CD4-positive, alpha-beta T cell treated with Interleukin-4 for 4 hours (primary cell): ENCODE results near the gene ERICH2.

Experiments
- DNase-seq: peaks from one replicate; pipeline ENCODE4 v3.0.0-alpha.2; 2020

ERICH2 gene

DNA sequence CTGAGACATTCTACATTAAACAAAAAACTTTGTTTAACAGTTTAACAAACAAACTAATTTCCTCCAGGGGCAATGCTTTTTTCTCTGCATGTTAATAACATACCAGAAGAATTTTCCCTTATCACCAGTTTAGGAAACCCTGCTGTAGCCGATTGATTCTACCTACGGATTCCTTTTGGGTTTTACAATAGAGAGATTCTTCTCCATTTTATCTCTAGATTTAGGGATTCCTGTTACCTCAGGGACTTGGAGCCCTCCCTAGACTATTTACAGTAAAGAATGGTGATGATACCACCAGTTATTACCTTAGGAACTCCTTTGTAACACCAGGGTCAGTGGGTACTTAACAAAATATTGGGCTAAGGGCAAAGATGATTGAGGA, 5.3 kb upstream of the ERICH2 start:
- DNase-seq: no peak

DNA sequence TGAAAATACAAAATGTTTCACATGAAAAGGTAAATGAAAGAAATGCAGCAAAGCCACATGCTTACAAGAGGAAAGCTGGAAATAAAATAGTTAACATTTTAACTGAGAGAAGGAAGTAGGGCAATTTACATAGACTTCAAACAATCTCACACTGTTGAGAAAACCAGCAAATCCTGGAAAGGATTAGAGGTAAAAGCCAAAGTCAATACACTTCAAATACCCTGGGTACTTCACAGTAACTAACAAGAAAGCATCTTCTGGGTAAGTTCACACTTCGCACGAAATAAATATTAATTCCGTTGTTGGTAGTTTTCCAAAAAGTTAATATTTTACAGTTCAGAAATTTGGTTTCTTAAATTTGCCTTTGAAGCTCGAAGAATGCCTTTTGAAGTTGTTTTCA, 3.5 kb upstream of the ERICH2 start:
- DNase-seq: no peak

DNA sequence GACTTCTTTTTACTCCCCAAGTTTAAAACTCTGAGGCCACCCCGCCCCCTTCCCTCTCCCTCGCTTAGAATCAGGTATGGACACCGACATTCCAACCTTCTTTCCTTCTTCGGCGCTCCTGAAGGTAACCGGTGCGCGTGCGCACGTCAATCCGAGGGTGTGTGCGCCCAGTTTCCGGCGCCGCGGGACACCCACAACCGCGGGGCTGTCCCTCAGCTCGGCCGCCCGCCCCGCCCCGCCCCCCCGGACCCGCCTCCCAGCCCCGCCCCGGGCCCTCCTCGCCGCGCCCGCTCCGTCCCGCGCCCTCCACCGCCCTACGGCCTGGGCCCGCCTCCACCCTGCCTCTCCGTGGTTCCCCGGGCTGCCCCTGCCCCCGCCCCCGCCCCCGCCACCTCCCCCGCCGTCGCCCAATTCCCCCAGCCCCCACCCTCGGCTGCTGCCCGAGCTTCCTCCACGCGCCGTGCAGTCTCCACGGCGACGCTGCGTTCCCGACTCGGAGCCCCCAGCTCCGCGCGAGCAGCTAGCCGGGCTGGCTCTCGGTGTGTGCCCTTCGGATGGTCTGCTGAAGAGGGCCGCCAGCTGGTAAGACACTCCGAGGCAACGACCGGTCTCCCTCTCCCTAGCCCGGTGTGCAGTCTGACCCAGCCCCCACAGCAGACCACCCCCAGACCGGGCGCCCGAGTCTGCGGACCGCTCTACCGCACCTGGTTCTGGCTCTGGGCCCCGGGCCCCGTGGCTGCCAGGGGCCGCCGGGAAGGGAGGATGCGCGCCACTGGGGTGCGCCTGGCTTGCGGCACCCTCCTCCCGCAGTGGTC, 635 bp downstream of the ERICH2 start:
- peak; percentile 65 for DNase-seq

DNA sequence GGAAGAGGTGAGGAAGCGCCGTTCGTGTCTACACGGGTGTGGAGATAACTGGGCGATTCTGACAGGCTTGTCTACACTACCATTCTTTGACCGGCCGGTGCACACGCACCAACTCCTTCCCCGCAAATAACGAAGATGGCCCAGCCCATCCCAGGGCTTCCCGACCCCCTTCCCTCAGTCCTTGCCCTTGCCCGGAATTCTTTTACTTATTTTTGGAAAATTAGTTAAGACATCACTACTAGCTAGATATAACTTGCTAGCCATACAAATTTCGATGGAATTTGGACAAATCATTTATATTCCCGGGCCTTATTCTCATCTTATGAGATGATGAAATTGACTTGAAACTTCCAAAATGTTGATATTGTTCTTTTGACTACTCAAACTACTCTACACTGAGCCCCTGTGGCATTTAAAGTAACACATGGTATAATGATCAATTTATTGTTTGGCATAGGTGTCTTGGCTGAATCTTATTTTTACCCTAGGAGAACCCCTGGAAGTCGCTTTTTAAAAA, 1.3 kb downstream of the ERICH2 start:
- DNase-seq: no peak

DNA sequence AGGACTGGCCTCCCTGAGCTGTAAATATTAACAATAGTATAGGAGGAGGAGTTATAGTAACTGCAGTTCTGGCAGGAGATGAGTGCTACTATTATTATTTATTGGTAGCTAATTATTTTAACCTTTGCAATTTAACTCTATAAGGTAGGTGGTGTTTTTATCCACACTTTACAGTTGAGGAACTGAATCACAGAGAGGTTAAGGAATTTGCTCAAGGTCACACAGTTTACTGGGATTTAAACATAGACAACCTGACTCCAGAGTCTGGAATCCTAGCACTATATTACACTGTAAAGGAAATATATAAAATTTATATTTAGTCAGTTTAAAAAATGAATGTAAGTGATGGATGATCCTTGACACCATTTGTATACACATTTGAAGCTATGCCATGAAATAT, 2.1 kb downstream of the ERICH2 start:
- no peak for DNase-seq

DNA sequence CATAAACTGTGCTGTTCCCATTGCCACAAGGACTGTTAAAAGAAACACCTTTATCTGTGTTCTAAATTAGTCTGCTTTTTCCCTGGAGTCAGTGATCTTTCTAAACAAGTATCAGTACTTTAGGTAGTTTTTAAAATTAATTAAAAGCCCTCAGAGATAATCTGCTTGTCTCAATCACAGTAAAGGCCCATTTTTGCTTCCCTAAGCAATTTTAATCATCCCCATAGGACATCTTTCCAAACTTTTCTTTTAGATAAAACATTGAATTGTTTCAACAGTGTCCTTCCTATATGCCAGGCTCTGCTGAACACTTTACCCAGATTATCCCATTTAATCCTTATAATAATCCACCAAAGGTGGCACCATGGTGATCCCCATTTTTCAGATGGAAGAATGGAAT, 3.9 kb downstream of the ERICH2 start:
- no peak for DNase-seq

DNA sequence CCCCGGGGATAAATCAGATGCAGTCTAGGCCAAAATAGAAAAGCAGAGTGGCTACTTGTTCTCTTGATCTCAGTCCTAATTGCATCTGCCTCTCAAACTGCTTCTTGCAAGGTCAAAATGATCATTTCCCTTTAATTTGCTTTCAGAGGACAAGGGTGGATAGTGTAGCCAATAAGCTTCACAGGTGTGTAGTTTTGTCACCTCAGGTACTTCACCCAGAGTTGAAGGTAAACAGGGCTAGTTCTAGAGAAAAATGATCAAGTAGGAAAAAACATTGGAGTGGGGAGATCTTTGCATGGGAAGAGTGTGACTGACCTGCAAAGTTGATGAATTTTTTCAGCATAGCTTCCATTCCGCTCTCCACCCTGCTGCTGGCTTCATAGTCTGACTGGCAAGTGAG, 8.7 kb downstream of the ERICH2 start:
- DNase-seq: no peak

DNA sequence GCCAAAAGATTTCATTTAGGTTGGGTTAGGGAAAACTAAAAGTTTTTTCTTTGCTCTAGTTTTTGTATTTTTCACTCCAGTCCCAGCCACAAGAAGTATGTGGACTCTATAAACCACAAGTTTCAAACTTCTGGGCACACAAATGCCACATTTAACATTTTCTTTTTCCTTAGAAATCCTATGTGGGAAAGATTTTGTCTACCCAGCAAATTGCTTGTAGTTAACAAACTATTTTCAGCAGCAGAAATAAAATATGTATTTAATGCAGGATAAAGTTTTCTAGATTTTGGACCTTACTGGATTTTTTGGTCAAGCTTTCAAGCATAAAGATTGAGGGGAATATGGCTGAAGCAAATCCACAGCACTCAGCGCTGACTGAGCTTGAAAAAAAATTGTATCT, 9.1 kb downstream of the ERICH2 start:
- no peak for DNase-seq

DNA sequence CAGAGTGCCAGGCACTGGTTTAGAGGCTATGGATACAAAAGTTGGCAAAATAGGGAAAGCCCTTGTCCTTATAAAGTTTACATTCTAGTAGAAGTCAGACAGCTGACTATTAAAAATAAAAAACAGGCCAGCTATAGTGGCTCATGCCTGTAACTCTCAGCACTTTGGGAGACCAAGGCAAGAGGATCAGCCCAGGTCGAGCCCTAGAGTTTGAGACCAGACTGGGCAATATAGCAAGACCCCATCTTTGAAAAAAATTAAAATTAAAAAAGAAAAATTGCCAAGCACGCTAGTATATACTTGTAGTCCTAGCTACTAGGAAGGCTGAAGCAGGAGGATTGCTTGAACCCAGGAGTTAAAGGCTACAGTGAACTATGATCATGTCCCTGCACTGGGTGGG, 12.5 kb downstream of the ERICH2 start:
- no peak for DNase-seq

DNA sequence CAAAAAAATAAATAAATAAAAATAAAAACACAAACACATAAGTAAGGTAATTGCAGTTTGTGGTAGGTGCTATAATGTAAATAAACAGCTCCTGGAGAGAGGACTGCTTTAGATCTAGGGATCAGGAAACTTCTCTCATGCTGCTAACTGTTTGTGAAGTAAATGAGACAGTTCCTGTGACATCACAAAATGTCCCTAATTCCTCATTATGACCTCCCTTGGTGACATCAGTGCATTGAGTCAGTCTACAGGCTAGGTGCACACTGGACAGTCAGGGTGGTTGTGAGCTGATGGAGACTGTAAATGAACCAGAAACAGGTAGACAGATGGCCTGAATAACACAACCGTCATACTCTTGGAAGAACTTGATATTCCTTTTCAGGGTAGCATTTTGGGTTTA, 13.4 kb downstream of the ERICH2 start:
- no peak for DNase-seq

DNA sequence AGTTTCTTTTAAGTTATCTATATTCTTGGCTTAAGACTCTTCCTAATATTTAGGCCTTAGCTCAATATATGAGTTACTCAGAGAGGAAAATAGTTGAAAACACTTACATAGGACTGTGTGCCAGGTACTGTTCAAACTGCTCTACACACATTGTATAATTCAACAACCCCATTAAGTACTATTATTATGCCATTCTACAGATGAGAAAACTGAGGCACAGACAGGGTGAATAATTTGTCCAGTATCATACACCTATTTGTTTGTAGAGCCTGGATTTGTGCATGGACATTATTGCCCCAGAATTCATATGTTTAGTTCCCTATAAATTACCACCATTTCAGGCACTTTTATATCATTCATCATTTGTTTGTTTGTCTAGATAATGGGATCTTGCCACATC, 28.8 kb downstream of the ERICH2 start:
- no peak for DNase-seq

DNA sequence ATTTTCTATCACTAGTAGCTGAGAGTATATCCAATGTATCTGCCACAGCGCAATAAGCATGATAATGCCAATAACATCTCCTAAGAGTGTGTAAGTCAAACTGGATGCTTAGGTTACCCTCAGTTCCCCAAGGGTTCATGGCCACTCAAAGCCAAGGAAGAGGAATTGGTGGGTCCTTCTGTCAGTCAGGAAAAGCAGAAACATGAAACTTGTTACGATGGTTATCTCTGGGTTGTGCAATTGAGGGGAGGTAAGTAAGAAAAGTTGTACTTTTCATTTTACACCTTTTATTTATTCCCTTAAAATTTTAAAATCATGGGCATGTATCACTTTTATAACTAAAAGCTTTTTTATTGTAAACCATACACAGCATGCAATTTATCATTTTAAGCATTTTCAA, 36.4 kb downstream of the ERICH2 start:
- DNase-seq: no peak

DNA sequence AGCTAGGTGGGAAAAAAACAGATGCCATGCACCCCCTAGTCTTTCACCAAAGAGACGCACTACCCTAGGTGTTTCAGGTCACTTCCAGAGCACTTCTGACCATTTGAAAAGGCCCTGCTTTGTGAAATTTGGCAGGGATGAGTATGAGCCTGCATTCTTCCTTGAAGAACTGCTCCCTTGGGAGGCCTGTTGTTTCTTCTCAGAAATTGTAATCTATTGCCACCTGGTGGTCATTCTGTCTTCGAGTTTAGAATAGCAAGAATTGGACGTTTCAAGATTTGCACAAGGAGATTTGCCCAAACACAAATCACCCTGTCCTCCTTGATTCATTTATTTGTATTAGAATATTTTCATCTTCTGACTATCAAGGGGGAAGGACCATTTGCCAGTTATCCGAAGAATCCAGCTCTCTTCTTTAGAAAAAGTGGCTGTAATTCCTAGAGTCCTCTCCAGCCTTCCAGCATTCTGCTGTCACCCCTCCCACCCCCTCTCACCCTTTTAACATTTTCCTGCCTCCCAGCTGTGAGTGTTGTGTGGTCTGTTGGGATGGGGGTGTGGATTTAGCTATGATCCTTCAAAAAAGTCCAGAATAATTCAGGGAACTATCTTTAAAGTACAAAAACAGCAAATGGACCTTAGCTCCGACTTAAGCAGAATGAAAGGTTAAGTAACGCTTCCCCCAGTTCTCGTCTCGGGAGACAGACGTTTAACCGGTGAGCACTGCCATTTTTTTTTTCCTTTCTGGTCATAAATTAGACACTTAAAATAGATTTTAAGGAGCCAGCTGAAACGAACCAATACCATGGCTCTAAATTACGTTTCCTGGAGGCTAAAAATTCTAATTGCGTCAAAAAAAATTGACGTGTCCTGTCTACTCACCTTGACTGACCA, 42.8 kb downstream of the ERICH2 start:
- DNase-seq: peak; percentile 49

DNA sequence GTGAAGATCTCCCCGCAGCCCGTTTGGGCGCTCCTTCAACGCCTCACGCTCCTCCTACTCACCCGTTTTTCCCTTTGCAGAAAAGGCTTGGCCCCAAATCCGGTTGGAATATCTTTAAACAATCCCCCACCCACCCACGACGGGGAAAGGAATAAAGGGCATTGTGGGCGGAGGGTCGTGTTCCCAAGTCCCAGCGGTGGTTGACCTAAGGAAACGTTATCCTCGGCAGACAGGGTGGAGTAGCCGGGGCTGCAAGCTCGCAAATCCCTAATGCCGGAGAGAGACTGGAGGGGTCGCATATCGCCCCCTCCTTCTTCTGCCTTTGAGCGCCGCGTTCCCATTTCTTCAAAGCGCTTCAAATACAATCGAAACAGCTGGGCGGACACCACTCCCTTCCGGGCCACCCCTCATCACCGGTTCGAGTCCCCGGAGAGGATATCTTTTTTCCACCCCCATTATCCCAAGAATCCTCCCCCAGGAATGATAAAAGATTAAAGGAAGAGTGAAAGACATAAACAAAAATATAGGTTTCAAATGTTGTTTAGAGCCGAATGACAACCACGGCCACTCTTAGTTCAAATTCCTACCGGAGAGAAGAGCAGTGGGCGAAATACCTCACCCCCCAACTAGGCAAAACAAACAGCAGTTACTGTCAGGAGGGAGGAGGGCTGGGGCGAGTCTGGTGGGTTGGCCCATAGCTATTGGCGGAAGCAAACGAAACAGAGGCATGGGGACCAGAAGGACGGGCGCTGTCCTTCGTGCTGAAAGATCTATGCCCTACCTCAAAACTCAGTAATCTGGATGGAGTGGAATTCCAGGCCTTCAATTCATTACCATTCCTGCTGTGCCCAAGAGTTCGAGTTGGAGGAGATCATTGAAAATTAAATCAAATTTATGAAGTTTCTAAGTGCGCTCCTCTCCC, 43.7 kb downstream of the ERICH2 start:
- DNase-seq: no peak

DNA sequence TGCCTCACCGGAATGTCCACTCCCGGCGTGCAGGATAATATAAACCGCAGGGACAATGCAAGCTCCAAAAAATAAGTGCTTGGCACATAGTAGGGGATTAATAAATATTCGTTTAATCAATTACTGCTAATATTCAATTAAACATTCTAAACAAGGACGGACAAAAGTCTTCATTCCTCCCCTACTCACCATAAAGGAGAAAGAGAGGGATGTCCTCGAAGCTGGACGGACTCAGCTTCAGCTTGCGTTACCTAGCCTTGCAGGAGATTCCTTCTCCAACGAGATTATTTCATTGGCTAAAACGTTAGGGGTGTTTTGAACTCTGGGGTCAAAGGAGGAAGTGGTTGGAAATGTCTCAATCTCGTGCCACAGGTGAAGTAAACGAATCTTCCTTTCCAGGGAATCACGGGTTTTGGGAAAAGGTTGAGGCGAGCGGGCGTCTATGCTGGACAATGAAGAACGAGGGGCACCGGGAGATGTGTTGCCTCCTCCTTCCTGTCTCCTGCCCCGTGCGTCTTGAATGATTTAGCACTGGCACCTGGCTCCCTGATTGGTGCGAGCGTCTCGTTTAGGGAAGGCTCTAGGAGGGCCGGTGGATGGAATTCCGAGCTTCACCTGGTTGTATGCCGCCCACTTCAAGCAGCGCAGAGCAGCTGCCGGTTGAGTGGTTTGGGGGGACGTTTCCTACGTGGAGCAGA, 44.5 kb downstream of the ERICH2 start:
- DNase-seq: no peak

DNA sequence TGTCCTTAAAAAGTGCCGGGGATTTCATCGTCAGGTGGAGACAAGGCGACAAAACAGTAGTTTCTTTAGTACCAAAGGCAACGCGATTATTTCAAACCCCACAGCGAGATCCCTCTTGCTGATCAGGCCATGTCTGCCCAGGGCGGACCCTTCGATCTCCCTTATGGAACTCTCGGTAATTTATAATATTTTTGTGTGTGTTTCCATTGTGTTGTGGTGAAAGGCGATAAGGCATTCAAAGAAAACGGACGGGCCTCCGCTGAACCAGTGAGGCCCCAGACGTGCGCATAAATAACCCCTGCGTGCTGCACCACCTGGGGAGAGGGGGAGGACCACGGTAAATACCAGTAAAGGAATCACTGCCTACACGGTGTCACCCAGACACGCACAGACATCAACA, 45.1 kb downstream of the ERICH2 start:
- DNase-seq: no peak

DNA sequence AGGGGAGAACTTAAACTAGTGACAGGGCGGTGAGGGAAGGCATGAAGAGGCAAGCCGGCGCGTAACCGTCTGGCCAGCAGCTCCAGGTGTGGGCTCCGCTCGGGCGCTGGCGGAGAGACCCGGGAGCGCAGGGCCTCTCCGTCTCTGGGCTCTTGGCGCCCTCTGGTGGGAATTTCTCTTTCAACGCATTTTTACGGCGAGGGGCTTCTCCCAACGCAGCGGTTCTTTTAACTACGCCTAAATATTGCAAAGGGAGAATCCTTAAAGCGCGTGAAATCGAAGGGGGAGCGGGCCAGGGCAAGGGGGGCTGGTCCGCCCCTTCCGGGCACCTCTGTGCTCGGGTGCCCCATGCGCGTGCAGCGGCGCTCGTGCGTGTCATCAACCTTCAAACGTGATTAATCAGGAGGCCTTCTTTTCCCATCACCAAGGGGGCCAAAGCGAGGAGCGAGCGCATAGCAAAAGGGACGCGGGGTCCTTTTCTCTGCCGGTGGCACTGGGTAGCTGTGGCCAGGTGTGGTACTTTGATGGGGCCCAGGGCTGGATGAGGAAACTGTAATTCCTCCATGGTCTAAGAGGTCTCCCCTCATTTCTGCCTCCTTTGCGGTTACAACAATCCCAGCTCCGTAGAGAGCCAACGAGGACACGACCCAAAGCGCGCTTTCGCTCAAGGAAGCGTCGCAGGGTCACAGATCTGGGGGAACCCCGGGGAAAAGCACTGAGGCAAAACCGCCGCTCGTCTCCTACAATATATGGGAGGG, 45.7 kb downstream of the ERICH2 start:
- peak; percentile 50 for DNase-seq

DNA sequence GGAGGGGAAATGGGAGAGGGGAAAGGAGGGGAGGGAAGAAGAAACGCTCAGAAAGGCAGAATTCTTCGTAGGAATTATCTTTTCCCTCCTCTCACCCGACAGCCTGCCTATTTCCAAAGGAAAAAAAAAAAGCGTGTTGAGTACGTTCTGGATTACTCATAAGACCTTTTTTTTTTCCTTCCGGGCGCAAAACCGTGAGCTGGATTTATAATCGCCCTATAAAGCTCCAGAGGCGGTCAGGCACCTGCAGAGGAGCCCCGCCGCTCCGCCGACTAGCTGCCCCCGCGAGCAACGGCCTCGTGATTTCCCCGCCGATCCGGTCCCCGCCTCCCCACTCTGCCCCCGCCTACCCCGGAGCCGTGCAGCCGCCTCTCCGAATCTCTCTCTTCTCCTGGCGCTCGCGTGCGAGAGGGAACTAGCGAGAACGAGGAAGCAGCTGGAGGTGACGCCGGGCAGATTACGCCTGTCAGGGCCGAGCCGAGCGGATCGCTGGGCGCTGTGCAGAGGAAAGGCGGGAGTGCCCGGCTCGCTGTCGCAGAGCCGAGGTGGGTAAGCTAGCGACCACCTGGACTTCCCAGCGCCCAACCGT, 46.4 kb downstream of the ERICH2 start, which contains the start of gene GAD1:
Gene GAD1 (plus strand): TSS at position 384 of the 589 bp plus-strand sequence. CDS start 1,705 bp downstream, outside the sequence.
- peak; percentile 38 for DNase-seq

DNA sequence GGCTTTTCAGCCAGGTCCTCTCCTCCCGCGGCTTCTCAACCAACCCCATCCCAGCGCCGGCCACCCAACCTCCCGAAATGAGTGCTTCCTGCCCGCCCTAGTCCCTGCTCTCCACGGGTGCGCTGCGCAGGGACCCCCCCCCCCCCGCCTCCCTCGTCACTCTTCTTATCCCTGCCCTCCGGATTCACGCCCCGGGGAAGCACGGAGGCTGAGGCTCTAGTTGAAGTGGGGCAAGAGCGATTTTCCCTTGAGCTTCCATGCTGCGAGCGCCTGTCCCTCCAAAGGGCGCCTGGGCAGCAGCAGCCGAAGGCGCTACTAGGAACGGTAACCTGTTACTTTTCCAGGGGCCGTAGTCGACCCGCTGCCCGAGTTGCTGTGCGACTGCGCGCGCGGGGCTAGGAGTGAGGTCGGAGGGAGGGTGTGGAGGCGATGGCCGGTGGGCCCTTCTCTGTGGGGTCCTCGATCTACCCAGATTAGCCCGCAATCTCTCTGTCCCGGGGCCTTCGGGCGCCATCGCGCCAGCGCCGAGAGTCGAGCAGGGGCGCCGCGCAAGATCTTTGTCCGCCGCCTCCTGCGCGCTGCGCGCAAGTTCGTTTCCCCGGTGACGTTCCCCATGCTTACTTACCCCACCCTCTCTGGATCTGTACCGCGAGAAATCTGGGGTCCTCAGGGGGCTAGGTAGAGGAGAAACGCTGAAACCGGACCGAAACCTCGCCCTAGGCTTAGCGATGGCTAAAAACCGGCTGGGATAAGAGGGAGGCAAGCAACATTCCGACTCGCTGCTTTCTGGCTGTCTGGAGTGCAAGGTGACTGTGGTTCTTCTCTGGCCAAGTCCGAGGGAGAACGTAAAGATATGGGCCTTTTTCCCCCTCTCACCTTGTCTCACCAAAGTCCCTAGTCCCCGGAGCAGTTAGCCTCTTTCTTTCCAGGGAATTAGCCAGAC, 47.2 kb downstream of the ERICH2 start:
- DNase-seq: no peak
